Choroid plexus epithelial cell (primary cell): ENCODE results near the gene RGS6.

Experiments
- DNase-seq: peaks from one replicate; pipeline ENCODE4 v3.0.0-alpha.2; 2010; ENCODE audit warnings: low read depth
- H3K4me3 ChIP-seq: 2 replicates; pipeline ENCODE4 v1.5.1; 2011; ENCODE audit warnings: low read depth, mild to moderate bottlenecking, control low read depth, low read length, moderate library complexity
- CTCF ChIP-seq: conservative IDR thresholded peaks from 2 replicates; pipeline ENCODE4 v1.5.1; 2011; ENCODE audit warnings: low read depth, mild to moderate bottlenecking, control low read depth, inconsistent platforms, low read length, moderate library complexity

Gene RGS6

GRCh38 chr14:72336311-72336980 lies 404.2 kb downstream of the RGS6 start:
- TF ChIP-seq CTCF = no peak
- no peak for DNase-seq
- no peak overlapping the region for H3K4me3 ChIP-seq

GRCh38 chr14:72341237-72341636 lies 409.0 kb downstream of the RGS6 start:
- H3K4me3 ChIP-seq = no peak overlapping the region
- DNase-seq = no peak
- no peak for TF ChIP-seq CTCF

- H3K4me3 ChIP-seq = no peak overlapping the region
- DNase-seq = no peak
- no peak for TF ChIP-seq CTCF
Observed at GRCh38 chr14:72341686-72342085, 409.5 kb downstream of the RGS6 start.

- H3K4me3 ChIP-seq = no peak overlapping the region
- no peak for TF ChIP-seq CTCF
- no peak for DNase-seq
Observed at GRCh38 chr14:72347118-72347517, 414.9 kb downstream of the RGS6 start.

GRCh38 chr14:72350215-72350614 lies 418.0 kb downstream of the RGS6 start:
- no peak for DNase-seq
- TF ChIP-seq CTCF = no peak
- H3K4me3 ChIP-seq = no peak overlapping the region

- H3K4me3 ChIP-seq = no peak overlapping the region
- no peak for TF ChIP-seq CTCF
- no peak for DNase-seq
Observed at GRCh38 chr14:72352012-72352411, 419.8 kb downstream of the RGS6 start.

GRCh38 chr14:72366619-72367018 lies 434.4 kb downstream of the RGS6 start:
- DNase-seq = no peak
- H3K4me3 ChIP-seq = no peak overlapping the region
- TF ChIP-seq CTCF = no peak
